Large intestine (tissue), 3 donors: ENCODE measurements around the gene GAA. TPM values are rescaled to one million over a fixed set of nuclear protein-coding genes. Genes with fewer than 3 reads are reported as not detected.

ENCODE experiments used
- DNase-seq, 2 donors: peaks; one replicate each; pipeline versions ENCODE4 v3.0.0 to v3.0.0-alpha.2; 2013
- H3K27ac ChIP-seq: one replicate; pipeline ENCODE4 v1.5.1; 2013; ENCODE audit warnings: low read length
- H3K27me3 ChIP-seq: 2 replicates; pipeline ENCODE4 v1.6.1; 2013; ENCODE audit warnings: low read length; ENCODE audit not compliant: control insufficient read depth, insufficient read depth
- H3K36me3 ChIP-seq: 2 replicates; pipeline ENCODE4 v1.6.1; 2013; ENCODE audit warnings: low read length; ENCODE audit not compliant: control insufficient read depth, insufficient read depth
- H3K4me1 ChIP-seq: one replicate; pipeline ENCODE4 v1.6.1; 2013; ENCODE audit warnings: low read length; ENCODE audit not compliant: control insufficient read depth, insufficient read depth
- H3K4me3 ChIP-seq: one replicate; pipeline ENCODE4 v1.5.1; 2013; ENCODE audit warnings: low read length
- H3K9me3 ChIP-seq: one replicate; pipeline ENCODE4 v1.6.1; 2013; ENCODE audit warnings: mild to moderate bottlenecking, low read depth, low read length, moderate library complexity; ENCODE audit not compliant: control insufficient read depth
- WGBS: methylation state at CpG from one replicate; pipeline ENCODE4 v1.1.5; 2013; ENCODE audit warnings: low lambda C conversion rate; ENCODE audit not compliant: insufficient coverage; 5-methylcytosine and 5-hydroxymethylcytosine counted together
- polyA plus RNA-seq: library from polyadenylated mRNA; unstranded; fragments of 120-200 nt; gene quantifications from one replicate; pipeline ENCODE4 v1.2.1, GENCODE V29; 2013

GAA gene
- polyA plus RNA-seq, 1 donor, result 50.0 TPM

GRCh38 chr17:80104321-80104955 lies 3.1 kb downstream of the GAA start:
- Histone ChIP-seq H3K4me1 (peaks cover 2% of the 10 kb centered on the region), H3K36me3 (no peaks in the 10 kb centered on the region), H3K4me3 (no peak overlapping the region), H3K27ac (no peak overlapping the region), H3K9me3 (no peaks in the 10 kb centered on the region), H3K27me3 (no peaks in the 10 kb centered on the region)
- DNase-seq, result peak in 1 of 2 donors; percentile 16
- WGBS, result no CpG with 5 or more reads among the region's 26 CpGs

GRCh38 chr17:80104956-80105375 lies 3.6 kb downstream of the GAA start:
- no CpG with 5 or more reads among the region's 18 CpGs for WGBS
- Histone ChIP-seq H3K4me1 (peaks cover 2% of the 10 kb centered on the region), H3K4me3 (no peak overlapping the region), H3K27me3 (no peaks in the 10 kb centered on the region), H3K27ac (no peak overlapping the region), H3K36me3 (no peaks in the 10 kb centered on the region), H3K9me3 (no peaks in the 10 kb centered on the region)
- DNase-seq, result no peak

DNA sequence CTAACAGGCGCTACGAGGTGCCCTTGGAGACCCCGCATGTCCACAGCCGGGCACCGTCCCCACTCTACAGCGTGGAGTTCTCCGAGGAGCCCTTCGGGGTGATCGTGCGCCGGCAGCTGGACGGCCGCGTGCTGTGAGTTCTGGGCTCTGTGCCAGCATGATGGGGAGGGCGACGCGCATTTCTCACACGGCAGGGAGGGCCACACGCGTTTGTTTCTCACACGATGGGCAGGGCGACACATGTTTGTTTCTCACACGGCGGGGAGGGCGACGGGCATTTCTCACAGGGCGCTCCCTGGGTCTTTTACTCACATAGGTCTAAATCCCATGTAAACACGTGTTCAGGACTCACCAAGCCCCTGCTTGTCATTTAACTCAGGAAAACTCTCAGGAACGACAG lies 4.4 kb downstream of the GAA start:
- H3K36me3 ChIP-seq, result no peaks in the 10 kb centered on the region
- no peak overlapping the region for H3K27ac ChIP-seq
- WGBS, result 90% methylated on average over 2 of the region's 29 CpGs
- no peak overlapping the region for H3K4me3 ChIP-seq
- DNase-seq, result peak in 1 of 2 donors; percentile 42
- H3K27me3 ChIP-seq, result no peaks in the 10 kb centered on the region
- H3K9me3 ChIP-seq, result no peaks in the 10 kb centered on the region
- peaks cover 2% of the 10 kb centered on the region for H3K4me1 ChIP-seq

GRCh38 chr17:80106176-80106575 lies 4.8 kb downstream of the GAA start:
- H3K36me3 ChIP-seq, result no peaks in the 10 kb centered on the region
- no peaks in the 10 kb centered on the region for H3K27me3 ChIP-seq
- peaks cover 2% of the 10 kb centered on the region for H3K4me1 ChIP-seq
- H3K27ac ChIP-seq, result no peak overlapping the region
- peak in 1 of 2 donors; percentile 8 for DNase-seq
- no peaks in the 10 kb centered on the region for H3K9me3 ChIP-seq
- WGBS, result 94% methylated on average over 4 of the region's 10 CpGs
- no peak overlapping the region for H3K4me3 ChIP-seq

- Histone ChIP-seq H3K4me3 (no peak overlapping the region), H3K36me3 (no peaks in the 10 kb centered on the region), H3K27me3 (no peaks in the 10 kb centered on the region), H3K27ac (no peak overlapping the region), H3K9me3 (no peaks in the 10 kb centered on the region), H3K4me1 (peaks cover 2% of the 10 kb centered on the region)
- DNase-seq, result no peak
- no CpG with 5 or more reads among the region's 12 CpGs for WGBS
Observed at GRCh38 chr17:80106751-80107150, 5.4 kb downstream of the GAA start.

DNA sequence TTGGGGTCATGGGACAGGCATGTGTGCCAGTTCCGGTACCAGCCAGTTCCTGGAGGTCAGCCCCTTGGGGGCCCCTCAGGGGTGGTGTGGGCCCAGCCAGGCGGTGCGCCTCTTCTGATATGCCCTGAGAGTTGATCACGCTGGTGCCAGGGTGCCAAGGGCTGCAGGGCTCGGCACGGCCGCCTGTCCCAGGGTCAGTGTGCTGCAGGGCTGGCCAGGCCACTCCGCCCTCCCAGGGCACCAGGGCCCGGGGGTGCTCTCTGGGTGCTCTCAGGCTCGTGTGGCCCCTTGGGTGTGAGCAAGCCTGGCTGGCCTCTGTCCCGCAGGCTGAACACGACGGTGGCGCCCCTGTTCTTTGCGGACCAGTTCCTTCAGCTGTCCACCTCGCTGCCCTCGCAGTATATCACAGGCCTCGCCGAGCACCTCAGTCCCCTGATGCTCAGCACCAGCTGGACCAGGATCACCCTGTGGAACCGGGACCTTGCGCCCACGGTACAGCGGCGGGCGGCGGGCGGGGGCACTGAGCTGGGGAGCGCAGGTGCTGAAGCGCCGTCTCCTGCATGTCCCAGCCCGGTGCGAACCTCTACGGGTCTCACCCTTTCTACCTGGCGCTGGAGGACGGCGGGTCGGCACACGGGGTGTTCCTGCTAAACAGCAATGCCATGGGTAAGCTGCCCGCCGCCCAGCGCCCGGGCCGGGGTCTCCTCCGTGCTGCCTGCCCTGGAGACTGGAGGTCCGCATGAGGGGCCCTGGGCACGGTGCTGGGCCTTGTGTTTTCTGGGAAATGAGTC lies 6.0 kb downstream of the GAA start:
- no peak overlapping the region for H3K27ac ChIP-seq
- no peaks in the 10 kb centered on the region for H3K27me3 ChIP-seq
- WGBS, result no CpG with 5 or more reads among the region's 46 CpGs
- H3K9me3 ChIP-seq, result no peaks in the 10 kb centered on the region
- H3K4me3 ChIP-seq, result no peak overlapping the region
- H3K36me3 ChIP-seq, result no peaks in the 10 kb centered on the region
- H3K4me1 ChIP-seq, result peaks cover 2% of the 10 kb centered on the region
- DNase-seq, result no peak

- Histone ChIP-seq H3K4me3 (no peak overlapping the region), H3K4me1 (peaks cover 2% of the 10 kb centered on the region), H3K27ac (no peak overlapping the region), H3K27me3 (no peaks in the 10 kb centered on the region), H3K36me3 (no peaks in the 10 kb centered on the region), H3K9me3 (no peaks in the 10 kb centered on the region)
- no peak for DNase-seq
- no CpG with 5 or more reads among the region's 40 CpGs for WGBS
Observed at GRCh38 chr17:80108036-80108971, 6.9 kb downstream of the GAA start.

- WGBS, result no CpG with 5 or more reads among the region's 13 CpGs
- H3K27ac ChIP-seq, result no peak overlapping the region
- H3K36me3 ChIP-seq, result no peaks in the 10 kb centered on the region
- DNase-seq, result no peak
- H3K4me3 ChIP-seq, result no peak overlapping the region
- H3K27me3 ChIP-seq, result no peaks in the 10 kb centered on the region
- peaks cover 2% of the 10 kb centered on the region for H3K4me1 ChIP-seq
- no peaks in the 10 kb centered on the region for H3K9me3 ChIP-seq
Observed at GRCh38 chr17:80109066-80109660, 7.8 kb downstream of the GAA start.

DNA sequence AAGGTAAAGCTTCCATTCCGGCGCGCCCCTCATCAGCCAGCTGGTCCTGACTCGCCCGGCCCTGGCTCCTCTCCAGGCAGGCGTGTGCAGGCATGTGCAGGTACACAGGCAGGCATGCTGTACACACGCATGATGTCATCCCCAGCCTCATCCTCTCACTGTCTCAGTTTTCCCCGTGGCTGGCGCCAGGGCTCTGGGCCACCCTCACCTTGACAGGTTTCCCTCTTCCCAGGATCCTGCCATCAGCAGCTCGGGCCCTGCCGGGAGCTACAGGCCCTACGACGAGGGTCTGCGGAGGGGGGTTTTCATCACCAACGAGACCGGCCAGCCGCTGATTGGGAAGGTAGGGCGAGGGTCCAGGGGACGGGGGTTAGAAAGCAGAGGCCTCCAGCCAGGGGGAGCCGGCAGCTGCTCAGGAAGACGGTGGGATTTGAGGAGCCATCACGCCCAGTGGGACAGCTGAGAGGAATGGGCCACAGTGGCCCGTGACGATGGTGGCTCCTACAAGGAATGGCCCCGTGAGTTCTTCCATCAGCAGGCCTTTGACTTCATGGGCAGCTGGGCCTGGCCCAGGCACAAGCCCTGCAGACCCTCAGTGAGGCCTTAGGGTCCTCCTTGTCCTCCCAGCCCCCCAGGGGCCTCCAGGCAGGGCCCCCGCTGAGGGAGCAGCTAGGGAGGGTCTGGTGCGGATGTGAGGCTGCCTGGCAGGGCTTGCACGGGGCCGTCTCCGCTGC lies 8.5 kb downstream of the GAA start:
- no peaks in the 10 kb centered on the region for H3K27me3 ChIP-seq
- no CpG with 5 or more reads among the region's 30 CpGs for WGBS
- DNase-seq, result no peak

More for the DNA sequence above, 8.5 kb downstream of the GAA start:
- no peak overlapping the region for H3K4me3 ChIP-seq
- no peak overlapping the region for H3K27ac ChIP-seq
- no peaks in the 10 kb centered on the region for H3K36me3 ChIP-seq
- no peaks in the 10 kb centered on the region for H3K9me3 ChIP-seq
- peaks cover 2% of the 10 kb centered on the region for H3K4me1 ChIP-seq
